K562 (cell line): Measurements from ENCODE around the gene AHR. TPM values are rescaled to one million over a fixed set of nuclear protein-coding genes. Genes with fewer than 3 reads are reported as not detected.

ENCODE experiments used
- ATAC-seq: fragments of 200-7000 bp; cut with Tn5 transposase; 3 replicates; pipeline ENCODE4 v1.9.1; 2020; ENCODE audit warnings: moderate library complexity
- BruUV-seq: library from RNA; stranded (reverse); fragments of 400-500 nt; replicated peaks from 2 replicates; lab custom pipeline; 2021; lab: Mats Ljungman, UMichigan
- CTCF ChIA-PET: fragments of 300-600 bp; formaldehyde crosslinking; extraction: SDS; loops from one replicate; lab custom pipeline; 2021; ENCODE audit warnings: low intra/inter-chr PET ratio; lab: Yijun Ruan, JAX
- POLR2A ChIA-PET: fragments of 300-600, 350-650 bp; sonication (Branson Sonifier 250); formaldehyde crosslinking; extraction: SDS; loops from one replicate; lab custom pipeline; 2021; ENCODE audit warnings: antibody characterized with exemption, inconsistent platforms; lab: Yijun Ruan, JAX
- DNase-seq, 4 experiments: peaks; one replicate each; pipeline versions ENCODE4 v3.0.0 to v3.0.0-alpha.2; 2011 to 2018; ENCODE audit warnings: low spot score in 3 of 4, mixed read lengths in 3 of 4; ENCODE audit errors: extremely low read depth in 1 of 4
- FAIRE-seq: peaks from 2 replicates; lab custom pipeline; 2011; peaks lifted over from hg19 to GRCh38; lab: Jason Lieb, UNC
- H2AFZ ChIP-seq: 2 replicates; pipeline ENCODE4 v1.6.0; 2011; ENCODE audit warnings: low read depth, low read length, control low read depth, inconsistent platforms
- H3K27ac ChIP-seq: fragments of 200-600 bp; 3 replicates; pipeline ENCODE4 v1.8.0; 2011; ENCODE audit warnings: low read depth, mild to moderate bottlenecking, control low read depth, inconsistent platforms, low read length, moderate library complexity, mixed read lengths; ENCODE audit errors: extremely low read depth
- H3K27me3 ChIP-seq, 2 experiments: fragments of 300-600 bp in 1 of 2; 2 replicates in 1 of 2; 3 replicates in 1 of 2; pipeline versions ENCODE4 v1.6.0 to v1.8.0; 2011; ENCODE audit warnings: inconsistent platforms in 2 of 2, low read length in 2 of 2, mild to moderate bottlenecking in 1 of 2, mixed read lengths in 1 of 2, moderate library complexity in 1 of 2; ENCODE audit not compliant: control insufficient read depth in 2 of 2, insufficient read depth in 2 of 2
- H3K36me3 ChIP-seq: fragments of 300-600 bp; 3 replicates; pipeline ENCODE4 v1.8.0; 2011; ENCODE audit warnings: mild to moderate bottlenecking, low read length, inconsistent platforms; ENCODE audit not compliant: control insufficient read depth, insufficient read depth
- H3K4me1 ChIP-seq, 2 experiments: fragments of 200-600 bp in 1 of 2; replicated peaks in 1 of 2; 2 replicates in 1 of 2; 3 replicates in 1 of 2; pipeline versions ENCODE4 v1.5.1 to v1.8.0; 2011; ENCODE audit warnings: inconsistent platforms in 2 of 2, low read length in 2 of 2, mild to moderate bottlenecking in 1 of 2, mixed read lengths in 1 of 2, moderate library complexity in 1 of 2; ENCODE audit not compliant: control insufficient read depth in 2 of 2, insufficient read depth in 2 of 2
- H3K4me2 ChIP-seq: 2 replicates; pipeline ENCODE4 v1.6.1; 2011; ENCODE audit warnings: low read length, control low read depth, inconsistent platforms, mixed read lengths; ENCODE audit not compliant: insufficient read depth
- H3K4me3 ChIP-seq: fragments of 200-600 bp; sonication (generic), shearing (Covaris generic); 2 replicates; pipeline ENCODE4 v1.5.1; 2016; ENCODE audit warnings: control low read depth, inconsistent platforms
- H3K79me2 ChIP-seq: fragments of 200-600 bp; 3 replicates; pipeline ENCODE4 v1.8.0; 2011; ENCODE audit warnings: low read length, inconsistent platforms; ENCODE audit not compliant: control insufficient read depth, insufficient read depth
- H3K9ac ChIP-seq, 2 experiments: 2 replicates each; pipeline versions ENCODE4 v1.6.0 to v1.6.1; 2011; ENCODE audit warnings: low read depth in 2 of 2, low read length in 2 of 2, control low read depth in 1 of 2, inconsistent platforms in 1 of 2, mild to moderate bottlenecking in 1 of 2, mixed read lengths in 1 of 2; ENCODE audit not compliant: insufficient read depth in 1 of 2
- H3K9me1 ChIP-seq: one replicate; pipeline ENCODE4 v1.6.0; 2011; ENCODE audit warnings: inconsistent platforms, mild to moderate bottlenecking, low read length, moderate library complexity; ENCODE audit not compliant: control insufficient read depth, insufficient read depth
- H3K9me3 ChIP-seq: replicated peaks from 2 replicates; pipeline ENCODE4 v1.5.1; 2011; ENCODE audit warnings: low read depth, low read length, inconsistent platforms; ENCODE audit not compliant: control insufficient read depth, insufficient read depth
- H4K20me1 ChIP-seq: replicated peaks from 2 replicates; pipeline ENCODE4 v1.6.1; 2011; ENCODE audit warnings: low read length, inconsistent platforms, mixed read lengths; ENCODE audit not compliant: control insufficient read depth, insufficient read depth
- ARID2 ChIP-seq: fragments of 450-650 bp; IDR thresholded peaks from 2 replicates; pipeline ENCODE4 v1.6.1; 2017; ENCODE audit warnings: antibody characterized with exemption, mild to moderate bottlenecking
- BRCA1 ChIP-seq, 2 experiments: fragments of 450-650 bp in 1 of 2; sonication (generic) in 1 of 2; formaldehyde crosslinking in 1 of 2; IDR thresholded peaks; 2 replicates each; pipeline versions ENCODE4 v1.5.0 to v1.6.1; 2017 to 2020; ENCODE audit warnings: mild to moderate bottlenecking in 1 of 2, missing genetic modification reagents in 1 of 2
- CREB3L1 ChIP-seq: fragments of 450-650 bp; IDR thresholded peaks from 2 replicates; pipeline ENCODE4 v1.6.1; 2014; ENCODE audit warnings: low read depth, mild to moderate bottlenecking, moderate library complexity, borderline replicate concordance
- DDX20 ChIP-seq: fragments of 450-650 bp; IDR thresholded peaks from 2 replicates; pipeline ENCODE4 v1.6.1; 2016; ENCODE audit warnings: missing genetic modification characterization, low read depth, mild to moderate bottlenecking, missing compliant biosample characterization, moderate library complexity
- FIP1L1 ChIP-seq: fragments of 200-400 bp; formaldehyde crosslinking; IDR thresholded peaks from 2 replicates; pipeline ENCODE4 v1.6.1; 2018; ENCODE audit warnings: mild to moderate bottlenecking, low read depth, low read length; ENCODE audit not compliant: poor library complexity, severe bottlenecking
- GATAD2B ChIP-seq: fragments of 450-650 bp; IDR thresholded peaks from 2 replicates; pipeline ENCODE4 v1.6.1; 2017; ENCODE audit warnings: mild to moderate bottlenecking, borderline replicate concordance
- HCFC1 ChIP-seq: IDR thresholded peaks from 2 replicates; pipeline ENCODE4 v1.6.1; 2012; ENCODE audit warnings: low read depth, low read length, improper control_type of control experiment
- HDAC6 ChIP-seq: IDR thresholded peaks from 2 replicates; pipeline ENCODE4 v1.6.1; 2012; ENCODE audit warnings: low read depth, mild to moderate bottlenecking, control low read depth, inconsistent platforms, low read length, moderate library complexity
- HDGF ChIP-seq: fragments of 450-650 bp; IDR thresholded peaks from 2 replicates; pipeline ENCODE4 v1.6.1; 2016
- NR2C1 ChIP-seq, 2 experiments: fragments of 450-650 bp; IDR thresholded peaks; 2 replicates each; pipeline ENCODE4 v1.6.1; 2017; ENCODE audit warnings: mild to moderate bottlenecking in 2 of 2, antibody characterized with exemption in 1 of 2, inconsistent platforms in 1 of 2, missing compliant biosample characterization in 1 of 2, missing genetic modification characterization in 1 of 2
- PHF21A ChIP-seq: fragments of 450-650 bp; IDR thresholded peaks from 2 replicates; pipeline ENCODE4 v1.6.1; 2017; ENCODE audit warnings: low read depth, borderline replicate concordance
- PPARD ChIP-seq: fragments of 250-450 bp; sonication (Bioruptor Pico); IDR thresholded peaks from 2 replicates; pipeline ENCODE4 v1.8.0; 2022; ENCODE audit warnings: inconsistent platforms, mild to moderate bottlenecking, moderate library complexity
- STAG1 ChIP-seq: sonication (generic); formaldehyde crosslinking; IDR thresholded peaks from 2 replicates; pipeline ENCODE4 v1.5.0; 2020; ENCODE audit warnings: missing genetic modification reagents, borderline replicate concordance
- ZNF165 ChIP-seq: fragments of 250-450 bp; sonication (Bioruptor Pico); IDR thresholded peaks from 2 replicates; pipeline ENCODE4 v1.4.0; 2020; ENCODE audit warnings: borderline replicate concordance
- ZNF511 ChIP-seq: sonication (generic); formaldehyde crosslinking; IDR thresholded peaks from 2 replicates; pipeline ENCODE4 v1.8.0; 2022; ENCODE audit warnings: mild to moderate bottlenecking, missing genetic modification reagents
- WGBS: fragments of 100-300 bp; shearing (Covaris generic); methylation state at CpG from one replicate; pipeline ENCODE4 v1.1.6; 2016; ENCODE audit warnings: low coverage, mixed read lengths; ENCODE audit not compliant: insufficient coverage; ENCODE audit errors: missing lambda C conversion rate; 5-methylcytosine and 5-hydroxymethylcytosine counted together
- in situ Hi-C: fragments of 300-500 bp; cut with MboI; formaldehyde crosslinking; loops from 4 replicates; pipeline ENCODE4 v1.15.0; 2018; ENCODE audit warnings: inconsistent platforms, mixed read lengths
- intact Hi-C: fragments of 100-400 bp; cut with micrococcal nuclease; formaldehyde crosslinking; loops from 2 replicates; pipeline ENCODE4 v1.14.2; 2022
- polyA plus RNA-seq, 8 experiments: library from polyadenylated mRNA; depleted of rRNA in 4 of 8; stranded (reverse) in 5 of 8; unstranded in 3 of 8; fragments of >200 nt; fragmentation: Nextera tagmentation in 2 of 8; fragmentation: Illumina TruSeq in 1 of 8; extraction: Ambion mirVana in 2 of 8; extraction: Trizol in 1 of 8; gene quantifications; 2 replicates each; pipeline versions ENCODE4 v1.2.1 to v1.2.3, GENCODE V29; 2011 to 2014; ENCODE audit warnings: inconsistent platforms in 1 of 8, missing spikeins in 1 of 8
- total RNA-seq, 7 experiments: library from RNA; depleted of rRNA in 6 of 7; stranded (reverse); fragments of >200 nt in 6 of 7; fragmentation: Illumina TruSeq in 2 of 7; extraction: Trizol in 2 of 7; gene quantifications; 2 replicates each; pipeline versions ENCODE4 v1.2.1 to v1.2.3, GENCODE V29; 2011 to 2021; ENCODE audit warnings: low replicate concordance in 1 of 7
- TF ChIP-seq, protein P1 (sequence below): fragments of 250-450 bp; sonication (Bioruptor Pico); IDR thresholded peaks from 2 replicates; pipeline ENCODE4 v1.4.0; 2020; ENCODE audit warnings: mild to moderate bottlenecking

AHR gene
- total and polyA plus RNA-seq, 9 of the 15 experiments (the other 6 are each of a cell fraction or from before 2014, with no cell fraction given): 0.16 TPM; not detected in 8

DNA sequence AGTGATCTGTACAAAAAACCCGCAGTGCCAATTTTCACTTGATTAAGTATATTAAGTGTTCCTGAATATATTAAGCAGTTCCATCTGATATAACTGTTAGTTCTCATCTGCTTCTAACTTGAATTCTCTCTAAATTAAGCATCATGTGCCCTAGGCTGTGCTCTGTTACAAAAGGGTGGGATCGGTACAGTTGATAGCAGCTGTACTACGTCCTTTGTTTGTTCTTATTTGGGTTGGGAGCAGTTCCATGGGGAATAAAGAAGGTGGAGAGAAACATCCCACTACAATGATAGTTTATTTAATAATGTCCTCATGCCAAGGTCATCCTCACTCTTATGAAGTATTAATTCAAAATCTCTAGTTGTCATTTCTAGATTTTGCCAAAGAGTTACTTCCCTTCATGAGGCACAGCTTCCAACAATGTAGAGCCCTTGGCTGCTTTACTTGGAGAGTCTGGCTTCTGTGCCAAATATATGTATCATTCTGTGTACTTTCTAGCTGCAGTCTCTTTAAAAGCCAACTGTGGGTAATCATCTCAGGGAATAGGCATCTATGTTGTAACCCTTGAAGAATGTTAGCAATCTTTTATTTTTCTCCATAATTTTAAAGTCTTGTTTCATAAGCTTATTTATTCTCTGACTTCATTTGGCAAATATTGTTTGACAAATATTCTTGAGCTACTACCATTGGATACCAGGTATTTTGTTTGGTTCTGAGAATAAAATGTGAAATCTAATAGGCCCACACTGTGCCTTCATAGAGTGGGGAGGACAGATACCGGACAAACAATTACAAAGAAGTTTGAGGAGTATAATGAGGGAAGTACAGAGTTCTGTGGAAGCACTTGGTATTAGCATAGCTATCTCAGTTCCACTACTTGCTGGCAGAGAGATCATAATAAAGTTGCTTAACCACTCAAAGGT is 22.4 kb upstream of the AHR start (continued):
- TF ChIP-seq HDAC6 (no peak), CREB3L1 (no peak), ARID2 (no peak)

DNA sequence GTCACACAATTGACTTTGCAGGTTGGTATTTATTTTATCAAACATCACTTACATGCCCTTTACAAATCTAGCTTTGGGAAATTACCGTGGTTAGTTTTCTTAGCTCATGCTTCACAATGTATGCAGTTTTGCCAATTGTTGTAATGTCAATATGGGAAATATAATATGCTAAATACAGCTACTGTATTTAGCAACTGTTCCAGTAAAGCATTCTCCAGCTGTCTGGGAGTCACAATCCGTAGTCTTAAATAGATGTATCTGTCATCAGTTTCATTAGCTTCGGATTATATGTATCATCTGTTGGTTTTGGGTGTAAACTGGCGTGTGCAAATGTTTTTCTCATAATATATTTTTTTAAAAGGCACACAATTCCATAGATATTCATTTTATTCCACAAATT is 19.4 kb upstream of the AHR start:
- H3K36me3 ChIP-seq: no peaks in the 10 kb centered on the region
- H3K9ac ChIP-seq: no peak overlapping the region
- no TSS peak for BruUV-seq
- H2AFZ ChIP-seq: no peak overlapping the region
- H3K79me2 ChIP-seq: no peaks in the 10 kb centered on the region
- no peaks in the 10 kb centered on the region for H3K9me1 ChIP-seq
- H3K4me3 ChIP-seq: no peak overlapping the region
- H3K4me2 ChIP-seq: no peak overlapping the region
- H4K20me1 ChIP-seq: no peaks in the 10 kb centered on the region
- FAIRE-seq: no peak
- peaks cover 3% of the 10 kb centered on the region; the same call in 1 of the 2 replicates for H3K9me3 ChIP-seq
- no peak overlapping the region for H3K27ac ChIP-seq
- ChIA-PET CTCF (no interaction called here), POLR2A (no interaction called here)
- intact Hi-C loops: no loop called here
- no peaks in the 10 kb centered on the region for H3K27me3 ChIP-seq
- DNase-seq: no peak
- in situ Hi-C loops: no loop called here
- WGBS: 10% methylated on average over 4 of the region's 4 CpGs
- ATAC-seq: no peak
- no peaks in the 10 kb centered on the region for H3K4me1 ChIP-seq
- no peak for TF ChIP-seq STAG1
- no peak for TF ChIP-seq GATAD2B
- no peak for TF ChIP-seq NR2C1 (IDR thresholded peaks at IDR 0.05)
- no peak for TF ChIP-seq NR2C1 (tag; IDR thresholded peaks at IDR 0.05)
- TF ChIP-seq, protein P1, sequence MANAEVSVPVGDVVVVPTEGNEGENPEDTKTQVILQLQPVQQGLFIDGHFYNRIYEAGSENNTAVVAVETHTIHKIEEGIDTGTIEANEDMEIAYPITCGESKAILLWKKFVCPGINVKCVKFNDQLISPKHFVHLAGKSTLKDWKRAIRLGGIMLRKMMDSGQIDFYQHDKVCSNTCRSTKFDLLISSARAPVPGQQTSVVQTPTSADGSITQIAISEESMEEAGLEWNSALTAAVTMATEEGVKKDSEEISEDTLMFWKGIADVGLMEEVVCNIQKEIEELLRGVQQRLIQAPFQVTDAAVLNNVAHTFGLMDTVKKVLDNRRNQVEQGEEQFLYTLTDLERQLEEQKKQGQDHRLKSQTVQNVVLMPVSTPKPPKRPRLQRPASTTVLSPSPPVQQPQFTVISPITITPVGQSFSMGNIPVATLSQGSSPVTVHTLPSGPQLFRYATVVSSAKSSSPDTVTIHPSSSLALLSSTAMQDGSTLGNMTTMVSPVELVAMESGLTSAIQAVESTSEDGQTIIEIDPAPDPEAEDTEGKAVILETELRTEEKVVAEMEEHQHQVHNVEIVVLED: no peak
- no peak for TF ChIP-seq BRCA1 (IDR thresholded peaks at IDR 0.05)
- TF ChIP-seq BRCA1 (CRISPR knock-in tag; IDR thresholded peaks at IDR 0.05): no peak
- no peak for TF ChIP-seq DDX20
- TF ChIP-seq HDGF: no peak
- TF ChIP-seq ZNF511 (CRISPR knock-in tag): no peak
- TF ChIP-seq PHF21A: no peak
- TF ChIP-seq HCFC1: no peak
- TF ChIP-seq PPARD (CRISPR knock-in tag): no peak
- no peak for TF ChIP-seq FIP1L1
- no peak for TF ChIP-seq ZNF165 (CRISPR knock-in tag)
